Mucosa of gallbladder (tissue), 1 donor: ENCODE measurements around the gene GNG11. TPM values are rescaled to one million over a fixed set of nuclear protein-coding genes. Genes with fewer than 3 reads are reported as not detected.

Source experiments
- DNase-seq: peaks from one replicate; pipeline ENCODE4 v3.0.0-alpha.2; 2020; ENCODE audit warnings: low spot score
- total RNA-seq: library from RNA; stranded (reverse); gene quantifications from one replicate; pipeline ENCODE4 v1.2.1, GENCODE V29; 2021
- donor health status: DM: no; HTN: no; CAD: no.

The GNG11 gene
- total RNA-seq, 1 donor from 2014 or later, result 13.4 TPM

GRCh38 chr7:93948106-93948505 is 26.6 kb downstream of the GNG11 start:
- DNase-seq, result no peak

GRCh38 chr7:93948873-93949272 is 27.3 kb downstream of the GNG11 start:
- DNase-seq, result no peak

- no peak for DNase-seq
Observed at GRCh38 chr7:93949423-93949822, 27.9 kb downstream of the GNG11 start.

GRCh38 chr7:93955304-93955703 is 33.8 kb downstream of the GNG11 start:
- DNase-seq, result no peak

GRCh38 chr7:93957767-93958166 is 36.2 kb downstream of the GNG11 start:
- no peak for DNase-seq

- DNase-seq, result no peak
Observed at GRCh38 chr7:93958216-93958615, 36.7 kb downstream of the GNG11 start.

- DNase-seq, result no peak
Observed at GRCh38 chr7:93958651-93959050, 37.1 kb downstream of the GNG11 start.

- DNase-seq, result no peak
Observed at GRCh38 chr7:93960986-93961385, 39.5 kb downstream of the GNG11 start.

GRCh38 chr7:93964262-93964661 is 42.7 kb downstream of the GNG11 start:
- no peak for DNase-seq

GRCh38 chr7:93964813-93965212 is 43.3 kb downstream of the GNG11 start:
- no peak for DNase-seq

- no peak for DNase-seq
Observed at GRCh38 chr7:93968911-93969620, 47.5 kb downstream of the GNG11 start.

GRCh38 chr7:93972029-93972725 is 50.6 kb downstream of the GNG11 start:
- no peak for DNase-seq

GRCh38 chr7:93973134-93973533 is 51.6 kb downstream of the GNG11 start:
- no peak for DNase-seq

GRCh38 chr7:93977211-93977950 is 55.8 kb downstream of the GNG11 start:
- no peak for DNase-seq

Other genes starting within 250 kb of the GNG11 start
- gene TFPI2, start 31.0 kb upstream of the GNG11 start, total RNA-seq, result 4.0 TPM
- not detected for gene GNGT1, start 15.2 kb upstream of the GNG11 start, total RNA-seq
- 24.7 TPM for gene BET1, start 82.6 kb downstream of the GNG11 start, total RNA-seq